ENCODE measurements around the gene CDH16. TPM values are rescaled to one million over a fixed set of nuclear protein-coding genes. Genes with fewer than 3 reads are reported as not detected.

CDH16 gene
- total and polyA plus RNA-seq, 7 donors, result 0.53 to 3.3 (median 0.75) TPM; not detected in 2

- H3K9me3 ChIP-seq, result peaks cover 8% of the 10 kb centered on the region
- H3K27me3 ChIP-seq (ENCODE audit: insufficient read depth in 3 of 3, low read length in 2 of 3), result no peaks in the 10 kb centered on the region
- peak overlapping the region; percentile 77 for H3K4me3 ChIP-seq
- no peak for ATAC-seq
- peak overlapping the region; percentile 91 for H3K27ac ChIP-seq
- WGBS, 3 donors, result 57 to 76% (median 58%) methylated on average over 2 of the region's 2 CpGs
- H3K4me1 ChIP-seq, result peaks cover 13% of the 10 kb centered on the region
- DNase-seq, result no peak
- H3K36me3 ChIP-seq (ENCODE audit: insufficient read depth in 1 of 2, low read depth in 1 of 2), result peaks cover 0 to 3% of the 10 kb centered on the region in 2 donors
- no peak for TF ChIP-seq CTCF (IDR thresholded peaks at IDR 0.05)
- intact Hi-C loops (cut with DNase I), result loop anchor here in 1 of 2 donors (10.0 kb wide), 1 partner anchor 56 kb away; no protein-coding TSS in a partner anchor
These were observed 31.8 kb upstream of the CDH16 start for GRCh38 chr16:66950437-66950836.

DNA sequence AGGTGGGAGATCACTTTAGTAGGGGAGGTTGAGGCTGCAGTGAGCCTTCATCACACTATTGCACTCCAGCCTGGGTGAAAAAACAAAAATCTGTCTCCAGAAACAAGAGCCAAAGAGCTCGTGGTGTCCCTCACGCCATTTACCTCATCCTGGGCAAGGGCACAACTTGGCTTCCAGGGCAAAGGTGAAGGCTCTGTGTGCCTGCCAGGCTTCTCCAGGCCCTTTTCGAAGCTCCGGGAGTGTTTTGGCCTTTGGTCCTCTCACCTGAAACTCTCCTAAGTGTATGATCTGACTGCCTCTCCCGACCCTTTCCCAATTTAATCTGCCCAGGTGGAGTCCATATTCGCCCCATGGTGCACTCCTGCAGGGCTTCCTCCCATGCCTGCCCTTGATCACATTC, 30.8 kb upstream of the CDH16 start:
- peaks cover 13% of the 10 kb centered on the region for H3K4me1 ChIP-seq
- WGBS, 3 donors, result 26 to 49% (median 28%) methylated on average over 6 of the region's 6 CpGs

GRCh38 chr16:66948837-66949225, 30.1 kb upstream of the CDH16 start:
- peak in 3 of 4 donors; percentile 1 to 14 (median 2) for ATAC-seq

More for the DNA sequence above, 30.8 kb upstream of the CDH16 start:
- intact Hi-C loops (cut with DNase I), result loop anchor here in 1 of 2 donors (5.0 kb wide), 1 partner anchor 52 kb away; no protein-coding TSS in a partner anchor
- Histone ChIP-seq H3K27ac (peak overlapping the region; percentile 91), H3K36me3 (ENCODE audit: insufficient read depth in 1 of 2, low read depth in 1 of 2) (peaks cover 0 to 2% of the 10 kb centered on the region in 2 donors), H3K9me3 (peaks cover 8% of the 10 kb centered on the region), H3K27me3 (ENCODE audit: insufficient read depth in 3 of 3, low read length in 2 of 3) (no peaks in the 10 kb centered on the region), H3K4me3 (peak overlapping the region; percentile 77)
- TF ChIP-seq CTCF (IDR thresholded peaks at IDR 0.05), result no peak
- ATAC-seq (peak in 2 of 4 donors; percentile 14), DNase-seq (no peak)

GRCh38 chr16:66948134-66948836, 29.6 kb upstream of the CDH16 start:
- peak overlapping the region; percentile 91 for H3K27ac ChIP-seq
- DNase-seq (peak in 1 of 2 donors; percentile 68), ATAC-seq (peak; percentile 20 to 48 (median 37))
- peaks cover 11% of the 10 kb centered on the region for H3K4me1 ChIP-seq
- H3K9me3 ChIP-seq, result peaks cover 8% of the 10 kb centered on the region
- H3K4me3 ChIP-seq, result peak overlapping the region; percentile 77
- H3K27me3 ChIP-seq (ENCODE audit: insufficient read depth in 3 of 3, low read length in 2 of 3), result no peaks in the 10 kb centered on the region
- no peak for TF ChIP-seq CTCF (IDR thresholded peaks at IDR 0.05)
- intact Hi-C loops (cut with DNase I), result loop anchor here in 1 of 2 donors (5.0 kb wide), 1 partner anchor 51 kb away; no protein-coding TSS in a partner anchor
- 0 to 4% (median 1%) methylated on average over 42 to 44 of the region's 44 CpGs for WGBS, 3 donors
- H3K36me3 ChIP-seq (ENCODE audit: insufficient read depth in 1 of 2, low read depth in 1 of 2), result peaks cover 0 to 14% of the 10 kb centered on the region in 2 donors

More at GRCh38 chr16:66948837-66949225, 30.1 kb upstream of the CDH16 start:
- Histone ChIP-seq H3K9me3 (peaks cover 8% of the 10 kb centered on the region), H3K4me1 (peaks cover 13% of the 10 kb centered on the region), H3K27ac (peak overlapping the region; percentile 91), H3K27me3 (ENCODE audit: insufficient read depth in 3 of 3, low read length in 2 of 3) (no peaks in the 10 kb centered on the region), H3K36me3 (ENCODE audit: insufficient read depth in 1 of 2, low read depth in 1 of 2) (peaks cover 0 to 8% of the 10 kb centered on the region in 2 donors), H3K4me3 (peak overlapping the region; percentile 77)
- DNase-seq, result no peak
- 5 to 22% (median 6%) methylated on average over 15 to 21 of the region's 21 CpGs for WGBS, 3 donors
- intact Hi-C loops (cut with DNase I), result loop anchor here in 1 of 2 donors (5.0 kb wide), 1 partner anchor 52 kb away; no protein-coding TSS in a partner anchor
- TF ChIP-seq CTCF (IDR thresholded peaks at IDR 0.05), result no peak

All from psoas muscle (tissue), 8 donors.